ENCODE results near the gene WNT9B.
"Not testable (repeated sequence)": the region's sequence is repeated elsewhere in the genome, so short reads cannot be mapped to it uniquely, and the experiment has no call there.

Gene WNT9B

DNA sequence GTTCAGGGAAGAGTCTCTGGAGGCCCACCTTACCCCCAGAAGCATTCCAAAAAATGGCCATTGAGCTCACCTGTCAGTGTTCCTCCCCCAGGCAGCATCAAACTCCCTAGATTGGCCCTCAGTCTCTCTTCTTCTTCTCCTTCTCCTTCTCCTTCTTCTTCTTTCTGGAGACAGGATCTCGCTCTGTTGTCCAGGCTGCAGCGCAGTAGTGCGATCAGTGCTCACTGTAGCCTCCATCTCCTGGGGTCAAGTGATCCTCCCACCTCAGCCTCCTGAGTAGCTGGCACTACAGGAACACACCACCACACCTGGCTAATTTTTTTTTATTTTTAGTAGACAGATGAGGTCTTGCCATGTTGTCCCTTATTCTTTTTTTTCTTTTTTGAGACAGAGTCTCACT lies 16.5 kb upstream of the WNT9B start:
- Histone ChIP-seq H3K27me3 (ENCODE audit: insufficient read depth, low read depth, severe bottlenecking) (no peaks in the 10 kb centered on the region), H3K36me3 (no peaks in the 10 kb centered on the region), H3K4me3 (ENCODE audit: low read depth, low read length) (no peak overlapping the region), H3K27ac (no peak overlapping the region), H3K9me3 (ENCODE audit: severe bottlenecking) (no peaks in the 10 kb centered on the region)
- TF ChIP-seq, protein P1, sequence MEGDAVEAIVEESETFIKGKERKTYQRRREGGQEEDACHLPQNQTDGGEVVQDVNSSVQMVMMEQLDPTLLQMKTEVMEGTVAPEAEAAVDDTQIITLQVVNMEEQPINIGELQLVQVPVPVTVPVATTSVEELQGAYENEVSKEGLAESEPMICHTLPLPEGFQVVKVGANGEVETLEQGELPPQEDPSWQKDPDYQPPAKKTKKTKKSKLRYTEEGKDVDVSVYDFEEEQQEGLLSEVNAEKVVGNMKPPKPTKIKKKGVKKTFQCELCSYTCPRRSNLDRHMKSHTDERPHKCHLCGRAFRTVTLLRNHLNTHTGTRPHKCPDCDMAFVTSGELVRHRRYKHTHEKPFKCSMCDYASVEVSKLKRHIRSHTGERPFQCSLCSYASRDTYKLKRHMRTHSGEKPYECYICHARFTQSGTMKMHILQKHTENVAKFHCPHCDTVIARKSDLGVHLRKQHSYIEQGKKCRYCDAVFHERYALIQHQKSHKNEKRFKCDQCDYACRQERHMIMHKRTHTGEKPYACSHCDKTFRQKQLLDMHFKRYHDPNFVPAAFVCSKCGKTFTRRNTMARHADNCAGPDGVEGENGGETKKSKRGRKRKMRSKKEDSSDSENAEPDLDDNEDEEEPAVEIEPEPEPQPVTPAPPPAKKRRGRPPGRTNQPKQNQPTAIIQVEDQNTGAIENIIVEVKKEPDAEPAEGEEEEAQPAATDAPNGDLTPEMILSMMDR (IDR thresholded peaks at IDR 0.05; ENCODE audit: low read depth, low read length), result no peak
- no peak for DNase-seq

DNA sequence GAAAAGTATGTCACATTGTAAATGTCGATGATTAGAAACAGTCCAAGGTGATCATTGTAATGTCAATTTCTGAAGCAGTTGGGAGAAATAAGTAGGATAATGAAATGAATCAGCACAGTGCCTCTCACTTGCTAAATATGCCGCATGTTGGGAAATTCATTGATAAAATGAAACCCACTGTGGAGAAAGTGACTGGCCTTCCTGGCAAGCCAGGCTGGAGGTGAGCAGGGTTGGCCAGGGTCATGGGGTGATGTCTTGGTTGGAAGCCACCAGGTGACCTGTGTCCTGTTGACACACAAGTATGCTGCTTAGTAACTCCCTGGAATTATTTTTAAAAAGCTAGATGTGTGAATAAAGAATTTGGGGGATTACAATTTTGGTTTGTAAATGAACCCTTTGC lies 14.9 kb upstream of the WNT9B start:
- H3K27ac ChIP-seq, result no peak overlapping the region
- TF ChIP-seq, protein P1 (IDR thresholded peaks at IDR 0.05; ENCODE audit: low read depth, low read length), result no peak

DNA sequence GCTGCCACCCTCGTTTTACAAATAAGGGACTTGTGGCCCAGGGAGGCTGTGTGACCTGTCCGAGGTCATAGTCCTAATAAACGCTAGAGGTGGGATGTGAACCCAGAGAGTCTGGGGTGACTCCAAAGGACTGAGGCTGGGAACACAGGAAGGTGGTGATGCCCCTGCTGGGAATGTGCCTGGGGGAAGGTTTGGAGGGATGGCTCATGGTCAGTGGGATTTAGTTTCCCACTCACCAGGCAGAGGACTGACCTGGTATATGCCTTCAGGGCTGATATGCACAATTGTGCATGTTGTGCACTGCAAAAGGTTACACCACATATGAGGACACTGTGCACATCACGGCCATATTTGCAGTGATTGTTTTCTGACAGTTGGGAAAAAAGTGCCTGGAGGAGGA lies 13.9 kb upstream of the WNT9B start:
- Histone ChIP-seq H3K36me3 (no peaks in the 10 kb centered on the region), H3K27me3 (ENCODE audit: insufficient read depth, low read depth, severe bottlenecking) (peaks cover 19% of the 10 kb centered on the region), H3K9me3 (ENCODE audit: severe bottlenecking) (peaks cover 8% of the 10 kb centered on the region), H3K27ac (no peak overlapping the region), H3K4me3 (ENCODE audit: low read depth, low read length) (no peak overlapping the region)
- DNase-seq, result no peak
- TF ChIP-seq, protein P1 (IDR thresholded peaks at IDR 0.05; ENCODE audit: low read depth, low read length), result no peak

More for the DNA sequence above, 14.9 kb upstream of the WNT9B start:
- DNase-seq, result no peak
- Histone ChIP-seq H3K4me3 (ENCODE audit: low read depth, low read length) (no peak overlapping the region), H3K36me3 (no peaks in the 10 kb centered on the region), H3K27me3 (ENCODE audit: insufficient read depth, low read depth, severe bottlenecking) (peaks cover 9% of the 10 kb centered on the region), H3K9me3 (ENCODE audit: severe bottlenecking) (no peaks in the 10 kb centered on the region)

DNA sequence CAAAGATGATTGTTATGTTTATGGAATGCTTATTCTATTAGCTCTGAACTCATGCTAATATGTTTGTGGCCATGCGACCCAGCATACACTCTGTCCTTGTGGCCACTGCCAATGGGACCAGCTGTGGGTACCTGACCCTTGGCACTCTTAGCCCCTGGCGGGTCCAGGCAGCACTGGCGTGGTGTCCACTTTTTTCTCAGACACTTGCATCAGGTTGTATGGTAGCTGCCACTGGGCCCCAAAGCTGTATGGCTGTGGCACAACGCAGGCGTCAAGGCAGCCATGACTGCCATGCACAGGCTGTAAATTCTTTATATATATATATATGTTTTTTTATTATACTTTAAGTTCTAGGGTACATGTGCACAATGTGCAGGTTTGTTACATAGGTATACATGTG lies 12.2 kb upstream of the WNT9B start:
- TF ChIP-seq, protein P1 (IDR thresholded peaks at IDR 0.05; ENCODE audit: low read depth, low read length), result no peak
- H3K36me3 ChIP-seq, result no peaks in the 10 kb centered on the region
- H3K27ac ChIP-seq, result no peak overlapping the region
- H3K4me3 ChIP-seq (ENCODE audit: low read depth, low read length), result no peak overlapping the region
- DNase-seq, result no peak
- peaks cover 14% of the 10 kb centered on the region for H3K9me3 ChIP-seq (ENCODE audit: severe bottlenecking)
- H3K27me3 ChIP-seq (ENCODE audit: insufficient read depth, low read depth, severe bottlenecking), result peaks cover 19% of the 10 kb centered on the region

DNA sequence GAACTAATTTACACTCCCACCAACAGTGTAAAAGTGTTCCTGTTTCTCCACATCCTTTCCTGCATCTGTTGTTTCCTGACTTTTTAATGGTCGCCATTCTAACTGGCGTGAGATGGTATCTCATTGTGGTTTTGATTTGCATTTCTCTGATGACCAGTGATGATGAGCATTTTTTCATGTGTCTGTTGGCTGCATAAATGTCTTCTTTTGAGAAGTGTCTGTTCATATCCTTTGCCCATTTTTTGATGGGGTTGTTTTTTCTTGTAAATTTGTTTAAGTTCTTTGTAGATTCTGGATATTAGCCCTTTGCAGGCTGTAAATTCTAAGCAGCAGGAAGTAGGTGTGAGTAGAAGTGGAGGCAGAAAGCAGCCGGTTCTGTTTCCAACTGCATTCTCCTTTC lies 10.8 kb upstream of the WNT9B start:
- not testable (repeated sequence) for H3K27ac ChIP-seq; H3K36me3 ChIP-seq; H3K4me3 ChIP-seq (ENCODE audit: low read depth, low read length); DNase-seq
- H3K9me3 ChIP-seq (ENCODE audit: severe bottlenecking), result peaks cover 14% of the 10 kb centered on the region
- H3K27me3 ChIP-seq (ENCODE audit: insufficient read depth, low read depth, severe bottlenecking), result peaks cover 19% of the 10 kb centered on the region

DNA sequence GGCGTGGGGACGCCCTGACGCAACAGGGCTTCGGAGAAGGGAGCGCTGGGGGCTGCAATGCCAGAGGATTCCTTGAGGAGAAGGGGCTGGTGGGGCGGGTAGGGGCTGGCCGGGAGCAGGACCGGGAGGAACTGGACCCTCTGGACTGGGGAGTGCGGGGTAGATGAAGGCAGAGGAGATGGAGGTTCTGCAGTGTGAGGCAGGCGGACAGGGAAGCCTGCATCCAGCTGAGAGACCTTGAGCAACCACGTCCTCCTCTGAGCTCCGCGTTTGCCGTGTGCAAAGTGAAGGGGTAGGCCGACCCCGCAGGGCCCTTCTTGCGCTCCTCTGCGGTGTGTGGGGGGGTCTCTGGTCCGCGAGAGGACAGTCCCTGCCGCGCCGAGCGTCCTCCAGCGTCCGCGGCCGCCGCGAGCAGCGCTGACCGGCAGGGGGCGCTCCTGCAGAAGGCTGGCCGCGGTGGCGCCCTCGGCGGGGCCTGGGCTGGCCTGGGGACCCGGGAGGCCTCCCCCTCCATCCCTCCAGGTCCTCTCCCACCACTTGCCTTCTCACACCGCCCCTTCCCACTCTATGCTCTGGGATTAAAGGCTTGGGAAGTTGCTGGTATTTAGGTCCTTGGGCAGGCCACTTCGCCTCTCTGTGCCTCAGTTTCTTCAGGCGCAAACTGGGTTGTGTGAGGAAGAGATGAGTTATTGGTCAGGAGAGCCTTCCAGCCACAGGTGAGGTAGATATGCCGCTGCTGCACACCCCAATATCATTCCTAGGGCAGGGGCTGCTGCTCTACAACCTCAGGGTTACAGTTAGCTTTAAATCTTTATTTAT lies 9.6 kb upstream of the WNT9B start:
- Histone ChIP-seq H3K36me3 (no peaks in the 10 kb centered on the region), H3K27ac (no peak overlapping the region), H3K4me3 (ENCODE audit: low read depth, low read length) (no peak overlapping the region), H3K27me3 (ENCODE audit: insufficient read depth, low read depth, severe bottlenecking) (peaks cover 19% of the 10 kb centered on the region), H3K9me3 (ENCODE audit: severe bottlenecking) (peaks cover 14% of the 10 kb centered on the region)
- DNase-seq, result peak; percentile 48
- TF ChIP-seq, protein P1 (IDR thresholded peaks at IDR 0.05; ENCODE audit: low read depth, low read length), result peak; percentile 94

Measured in WERI-Rb-1 (cell line).